GM18909 (cell line): Measurements from ENCODE around the gene SEC14L1.
"Not testable (repeated sequence)": the region's sequence is repeated elsewhere in the genome, so short reads cannot be mapped to it uniquely, and the experiment has no call there.

ENCODE experiments used
- ATAC-seq: cut with Tn5 transposase; IDR thresholded peaks from one replicate; pipeline ENCODE4 v1.9.1; 2021; ENCODE audit warnings: mild to moderate bottlenecking; ENCODE audit not compliant: unreplicated experiment, poor library complexity

Gene SEC14L1

GRCh38 chr17:77115947-77116346 is 24.8 kb upstream of the SEC14L1 start:
- no peak for ATAC-seq

- ATAC-seq = no peak
Observed at GRCh38 chr17:77116371-77116860, 24.4 kb upstream of the SEC14L1 start.

- ATAC-seq = no peak
Observed at GRCh38 chr17:77117415-77117814, 23.4 kb upstream of the SEC14L1 start.

GRCh38 chr17:77118251-77118928 is 22.4 kb upstream of the SEC14L1 start:
- no peak for ATAC-seq

GRCh38 chr17:77119668-77120301 is 21.0 kb upstream of the SEC14L1 start:
- ATAC-seq = no peak

GRCh38 chr17:77120868-77121267 is 19.9 kb upstream of the SEC14L1 start:
- no peak for ATAC-seq

- no peak for ATAC-seq
Observed at GRCh38 chr17:77124192-77124889, 16.4 kb upstream of the SEC14L1 start.

- ATAC-seq = no peak
Observed at GRCh38 chr17:77125432-77125901, 15.3 kb upstream of the SEC14L1 start.

- no peak for ATAC-seq
Observed at GRCh38 chr17:77126519-77126918, 14.2 kb upstream of the SEC14L1 start.

GRCh38 chr17:77127735-77128361 is 12.9 kb upstream of the SEC14L1 start:
- ATAC-seq = no peak

- no peak for ATAC-seq
Observed at GRCh38 chr17:77128896-77129567, 11.7 kb upstream of the SEC14L1 start.

- ATAC-seq = no peak
Observed at GRCh38 chr17:77129568-77130301, 11.0 kb upstream of the SEC14L1 start.

- no peak for ATAC-seq
Observed at GRCh38 chr17:77130525-77130924, 10.2 kb upstream of the SEC14L1 start.

GRCh38 chr17:77131904-77132303 is 8.9 kb upstream of the SEC14L1 start:
- no peak for ATAC-seq

GRCh38 chr17:77132411-77133086 is 8.2 kb upstream of the SEC14L1 start:
- no peak for ATAC-seq

- no peak for ATAC-seq
Observed at GRCh38 chr17:77133087-77133638, 7.6 kb upstream of the SEC14L1 start.

GRCh38 chr17:77136420-77136767 is 4.4 kb upstream of the SEC14L1 start:
- ATAC-seq = no peak

- no peak for ATAC-seq
Observed at GRCh38 chr17:77137111-77137510, 3.7 kb upstream of the SEC14L1 start.

GRCh38 chr17:77137886-77138285 is 2.9 kb upstream of the SEC14L1 start:
- not testable (repeated sequence) for ATAC-seq
